SU-DHL-6 (cell line): ENCODE results near the gene HOXC10.

Source experiments
- H2AFZ ChIP-seq: fragments of 200-600 bp; sonication (generic); 2 replicates; pipeline ENCODE4 v1.6.1; 2014; ENCODE audit warnings: low read depth, mild to moderate bottlenecking, moderate library complexity, mixed read lengths, antibody characterized with exemption, low read length; ENCODE audit not compliant: severe bottlenecking
- H3F3A ChIP-seq: fragments of 200-600 bp; shearing (Covaris generic); 2 replicates; pipeline ENCODE4 v1.6.0; 2016; ENCODE audit warnings: antibody characterized with exemption, mild to moderate bottlenecking; ENCODE audit not compliant: insufficient read depth
- H3K27ac ChIP-seq: fragments of 200-600 bp; sonication (generic); 2 replicates; pipeline ENCODE4 v1.5.1; 2016; ENCODE audit warnings: low read depth, mild to moderate bottlenecking, low read length, moderate library complexity, mixed read lengths
- H3K27me3 ChIP-seq: fragments of 200-600 bp; sonication (generic), shearing (Covaris generic); 2 replicates; pipeline ENCODE4 v1.6.0; 2014; ENCODE audit warnings: mild to moderate bottlenecking, low read length
- H3K36me3 ChIP-seq: fragments of 200-600 bp; sonication (generic); 2 replicates; pipeline ENCODE4 v1.6.1; 2014; ENCODE audit warnings: mild to moderate bottlenecking, low read length, mixed read lengths
- H3K4me2 ChIP-seq: fragments of 300-600, 200-600 bp; shearing (Covaris generic), sonication (generic); 2 replicates; pipeline ENCODE4 v1.6.0; 2014; ENCODE audit warnings: low read length, low read depth, mild to moderate bottlenecking; ENCODE audit not compliant: poor library complexity, severe bottlenecking
- H3K4me3 ChIP-seq: fragments of 200-600 bp; sonication (generic); 2 replicates; pipeline ENCODE4 v1.5.1; 2014; ENCODE audit warnings: antibody characterized with exemption, low read length, mild to moderate bottlenecking, mixed read lengths; ENCODE audit not compliant: insufficient read depth, poor library complexity, severe bottlenecking
- H3K79me2 ChIP-seq: fragments of 200-600 bp; sonication (generic); 2 replicates; pipeline ENCODE4 v1.6.1; 2014; ENCODE audit warnings: mild to moderate bottlenecking, low read length, moderate library complexity; ENCODE audit not compliant: insufficient read depth
- H3K9ac ChIP-seq: fragments of 200-600 bp; sonication (generic); 2 replicates; pipeline ENCODE4 v1.7.0; 2014; ENCODE audit warnings: mild to moderate bottlenecking, low read length
- H3K9me2 ChIP-seq: fragments of 200-600 bp; sonication (generic); replicated peaks from 2 replicates; pipeline ENCODE4 v1.6.1; 2014; ENCODE audit warnings: low read length; ENCODE audit not compliant: insufficient read depth
- H3K9me3 ChIP-seq: fragments of 200-600 bp; sonication (generic); 2 replicates; pipeline ENCODE4 v1.6.1; 2014; ENCODE audit warnings: low read length, mixed read lengths; ENCODE audit not compliant: insufficient read depth
- H4K20me1 ChIP-seq: fragments of 200-600 bp; sonication (generic); 2 replicates; pipeline ENCODE4 v1.6.1; 2014; ENCODE audit warnings: low read depth, mild to moderate bottlenecking, antibody characterized with exemption, low read length, moderate library complexity, mixed read lengths
- CTCF ChIP-seq: fragments of 200-600 bp; sonication (generic); IDR thresholded peaks from one replicate; pipeline ENCODE4 v1.5.1; 2017; ENCODE audit warnings: antibody characterized with exemption, mild to moderate bottlenecking, low read length, moderate library complexity; ENCODE audit not compliant: insufficient read depth, poor library complexity, severe bottlenecking
- EZH2phosphoT487 ChIP-seq: fragments of 200-600 bp; sonication (generic), shearing (Covaris generic); conservative IDR thresholded peaks from 2 replicates; pipeline ENCODE4 v1.6.1; 2018; ENCODE audit warnings: mild to moderate bottlenecking, antibody characterized with exemption, low read length, moderate library complexity, mixed read lengths

The HOXC10 gene

DNA sequence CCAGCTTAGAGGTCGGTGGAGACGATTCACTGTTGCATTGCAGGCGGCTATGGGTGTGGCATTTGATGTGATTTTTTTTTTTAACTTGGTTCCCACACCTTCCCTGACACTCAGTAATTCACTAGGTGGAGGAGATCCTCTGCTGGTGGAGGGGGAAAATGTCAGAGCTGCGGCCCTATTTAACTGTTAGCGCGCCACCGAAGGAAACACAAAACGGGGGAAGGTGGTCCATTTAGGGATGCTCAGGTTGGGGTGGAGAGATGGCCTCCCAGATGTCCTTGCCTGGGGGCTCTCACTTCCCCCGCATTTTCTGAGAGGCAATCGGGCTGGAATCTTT lies 34.5 kb upstream of the HOXC10 start:
- H3K4me2 ChIP-seq: no peak overlapping the region
- H2AFZ ChIP-seq: no peak overlapping the region
- TF ChIP-seq EZH2phosphoT487 (no peak), CTCF (no peak)
- no peaks in the 10 kb centered on the region for H3K79me2 ChIP-seq
- H3K9me3 ChIP-seq: no peaks in the 10 kb centered on the region
- no peaks in the 10 kb centered on the region for H3K36me3 ChIP-seq
- H3K9me2 ChIP-seq: no peaks in the 10 kb centered on the region
- no peak overlapping the region for H3K27ac ChIP-seq
- H4K20me1 ChIP-seq: no peaks in the 10 kb centered on the region
- no peak overlapping the region for H3K9ac ChIP-seq
- H3K4me3 ChIP-seq: no peak overlapping the region
- H3K27me3 ChIP-seq: no peaks in the 10 kb centered on the region
- no peaks in the 10 kb centered on the region for H3F3A ChIP-seq

- Histone ChIP-seq H3K36me3 (no peaks in the 10 kb centered on the region), H3F3A (no peaks in the 10 kb centered on the region), H3K4me3 (no peak overlapping the region), H3K9me3 (no peaks in the 10 kb centered on the region), H3K9me2 (no peaks in the 10 kb centered on the region), H3K9ac (no peak overlapping the region), H3K27me3 (no peaks in the 10 kb centered on the region), H4K20me1 (no peaks in the 10 kb centered on the region), H3K4me2 (no peak overlapping the region), H3K27ac (no peak overlapping the region), H2AFZ (no peak overlapping the region), H3K79me2 (no peaks in the 10 kb centered on the region)
- TF ChIP-seq CTCF (no peak), EZH2phosphoT487 (no peak)
These were observed 34.0 kb upstream of the HOXC10 start for GRCh38 chr12:53950789-53951576.

GRCh38 chr12:53951577-53952334 lies 33.2 kb upstream of the HOXC10 start:
- Histone ChIP-seq H3K9ac (no peak overlapping the region), H4K20me1 (no peaks in the 10 kb centered on the region), H3K4me3 (no peak overlapping the region), H3K27ac (no peak overlapping the region), H3F3A (no peaks in the 10 kb centered on the region), H3K79me2 (no peaks in the 10 kb centered on the region), H3K36me3 (no peaks in the 10 kb centered on the region), H3K27me3 (no peaks in the 10 kb centered on the region), H3K9me2 (no peaks in the 10 kb centered on the region), H3K9me3 (no peaks in the 10 kb centered on the region), H2AFZ (no peak overlapping the region), H3K4me2 (no peak overlapping the region)
- TF ChIP-seq CTCF: no peak
- TF ChIP-seq EZH2phosphoT487: no peak
